GM12873 (cell line): ENCODE measurements around the gene SDR39U1.

Source experiments
- TF ChIP-seq, protein P1 (sequence below): IDR thresholded peaks from 2 replicates; pipeline ENCODE4 v1.5.1; 2012; ENCODE audit warnings: low read depth, mild to moderate bottlenecking, moderate library complexity, low read length, control low read depth; ENCODE audit not compliant: insufficient read depth; ENCODE audit errors: missing control alignments

Gene SDR39U1

GRCh38 chr14:24390701-24391468 is 51.7 kb downstream of the SDR39U1 start:
- TF ChIP-seq, protein P1, sequence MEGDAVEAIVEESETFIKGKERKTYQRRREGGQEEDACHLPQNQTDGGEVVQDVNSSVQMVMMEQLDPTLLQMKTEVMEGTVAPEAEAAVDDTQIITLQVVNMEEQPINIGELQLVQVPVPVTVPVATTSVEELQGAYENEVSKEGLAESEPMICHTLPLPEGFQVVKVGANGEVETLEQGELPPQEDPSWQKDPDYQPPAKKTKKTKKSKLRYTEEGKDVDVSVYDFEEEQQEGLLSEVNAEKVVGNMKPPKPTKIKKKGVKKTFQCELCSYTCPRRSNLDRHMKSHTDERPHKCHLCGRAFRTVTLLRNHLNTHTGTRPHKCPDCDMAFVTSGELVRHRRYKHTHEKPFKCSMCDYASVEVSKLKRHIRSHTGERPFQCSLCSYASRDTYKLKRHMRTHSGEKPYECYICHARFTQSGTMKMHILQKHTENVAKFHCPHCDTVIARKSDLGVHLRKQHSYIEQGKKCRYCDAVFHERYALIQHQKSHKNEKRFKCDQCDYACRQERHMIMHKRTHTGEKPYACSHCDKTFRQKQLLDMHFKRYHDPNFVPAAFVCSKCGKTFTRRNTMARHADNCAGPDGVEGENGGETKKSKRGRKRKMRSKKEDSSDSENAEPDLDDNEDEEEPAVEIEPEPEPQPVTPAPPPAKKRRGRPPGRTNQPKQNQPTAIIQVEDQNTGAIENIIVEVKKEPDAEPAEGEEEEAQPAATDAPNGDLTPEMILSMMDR: no peak
